NCI-H748 (cell line): ENCODE data around the gene AIF1.

Experiments used
- DNase-seq: peaks from one replicate; lab custom pipeline; 2025; ENCODE audit not compliant: unreplicated experiment; lab: John Stamatoyannopoulos, UW

AIF1 gene

DNA sequence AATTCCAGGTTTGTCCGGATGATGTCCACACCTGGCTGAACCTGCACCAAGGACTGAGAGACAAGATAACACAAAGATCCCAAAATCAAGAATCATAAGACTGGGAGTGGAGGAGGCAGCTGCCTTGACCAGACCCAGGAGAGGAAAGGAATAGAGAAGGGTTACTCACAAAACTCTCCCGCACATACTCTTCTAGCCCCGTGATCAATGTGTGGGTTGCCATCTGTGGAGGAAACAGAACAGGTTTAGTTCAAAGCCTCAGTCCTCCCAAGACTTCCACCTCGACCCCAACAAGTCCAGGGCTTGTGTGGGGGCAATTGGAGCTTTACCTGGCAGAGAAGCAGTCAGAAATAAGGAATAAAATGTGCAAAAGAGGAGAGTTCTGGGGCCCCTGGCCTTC, 26.3 kb downstream of the AIF1 start:
- DNase-seq = no peak

DNA sequence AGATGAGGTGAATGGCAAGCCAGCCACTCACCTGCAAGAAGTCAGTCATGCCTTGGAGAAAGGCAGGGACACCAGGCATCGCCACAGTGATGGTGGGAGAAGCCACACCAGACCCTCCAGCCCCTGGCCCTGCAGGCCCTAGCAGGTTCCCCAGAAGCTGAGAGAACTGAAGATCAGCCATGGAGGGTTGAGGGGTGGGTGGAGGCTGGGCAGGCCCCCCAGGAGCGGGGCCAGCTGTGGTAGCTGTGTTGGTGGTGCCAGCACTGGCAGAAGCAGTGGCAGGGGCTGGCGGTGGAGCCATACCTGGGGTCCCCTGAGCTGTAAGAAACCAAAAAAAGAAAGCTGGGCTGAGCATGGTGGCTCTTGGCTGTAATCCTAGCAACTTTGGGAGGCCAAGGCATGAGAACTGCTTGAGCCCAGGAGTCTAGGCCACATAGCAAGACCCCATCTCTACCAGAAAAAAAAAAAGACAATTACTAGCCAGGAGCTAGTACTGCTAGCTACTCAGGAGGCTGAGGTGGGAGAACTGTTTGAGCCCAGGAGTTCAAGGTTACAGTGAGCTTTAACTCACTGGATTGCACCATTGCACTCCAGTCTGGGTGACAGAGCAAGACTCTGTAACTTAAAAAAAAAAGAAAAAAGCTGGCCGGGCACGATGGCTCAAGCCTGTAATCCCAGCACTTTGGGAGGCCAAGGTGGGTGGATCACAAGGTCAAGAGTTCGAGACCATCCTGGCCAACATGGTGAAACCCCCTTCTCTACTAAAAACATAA, 27.9 kb downstream of the AIF1 start:
- no peak for DNase-seq

DNA sequence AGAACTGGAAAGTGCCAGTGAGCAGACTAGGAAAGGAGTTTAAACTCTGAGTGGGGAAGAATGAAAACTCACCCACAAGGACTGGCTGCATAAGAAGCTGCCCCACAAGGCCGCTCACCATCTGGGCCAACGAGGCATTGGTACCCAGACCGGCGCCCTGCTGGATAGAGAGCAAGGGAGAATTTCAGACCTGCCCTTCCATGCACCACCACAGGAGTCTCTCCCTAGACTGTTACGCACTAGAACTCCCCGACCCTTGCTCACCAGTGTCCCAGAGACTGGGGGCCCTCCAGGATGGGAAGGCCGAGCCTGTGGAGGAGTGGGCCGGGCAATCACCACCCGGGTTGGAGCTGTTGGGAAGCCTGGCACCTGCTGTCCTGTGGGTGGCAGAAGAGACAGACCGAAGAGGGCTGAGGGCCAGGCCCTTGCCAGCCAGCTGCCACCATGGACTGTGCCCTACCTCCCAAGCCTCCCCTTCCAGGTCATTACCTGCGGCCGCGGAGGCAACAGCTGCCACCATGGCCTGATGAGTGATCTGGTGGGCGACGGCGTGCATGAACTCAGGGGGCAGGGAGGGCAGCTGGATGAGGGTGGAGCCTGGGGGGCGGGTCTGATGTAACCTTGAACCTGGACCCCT, 28.9 kb downstream of the AIF1 start:
- no peak for DNase-seq

DNA sequence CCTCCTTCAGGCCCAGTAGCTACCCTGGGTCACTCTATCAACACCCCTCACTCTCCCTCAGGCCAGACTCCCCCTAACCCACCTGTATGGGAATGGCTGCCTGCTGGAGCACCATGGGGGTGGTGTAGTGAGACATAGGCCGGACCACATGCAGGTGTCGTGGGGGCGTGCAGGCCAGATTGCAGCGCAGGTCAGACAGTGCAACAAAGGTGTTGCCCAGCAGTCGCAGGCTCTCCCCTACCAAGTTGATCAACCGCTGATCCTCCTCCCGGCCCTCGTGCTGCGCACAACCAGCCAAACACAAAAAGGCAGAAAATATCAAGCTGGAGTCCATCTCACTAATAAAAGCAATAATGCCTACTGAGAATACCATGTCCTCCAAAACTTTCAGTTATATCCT, 30.3 kb downstream of the AIF1 start:
- no peak for DNase-seq

- DNase-seq = no peak
Measured at GRCh38 chr6:31651602-31652191, 36.7 kb downstream of the AIF1 start.

DNA sequence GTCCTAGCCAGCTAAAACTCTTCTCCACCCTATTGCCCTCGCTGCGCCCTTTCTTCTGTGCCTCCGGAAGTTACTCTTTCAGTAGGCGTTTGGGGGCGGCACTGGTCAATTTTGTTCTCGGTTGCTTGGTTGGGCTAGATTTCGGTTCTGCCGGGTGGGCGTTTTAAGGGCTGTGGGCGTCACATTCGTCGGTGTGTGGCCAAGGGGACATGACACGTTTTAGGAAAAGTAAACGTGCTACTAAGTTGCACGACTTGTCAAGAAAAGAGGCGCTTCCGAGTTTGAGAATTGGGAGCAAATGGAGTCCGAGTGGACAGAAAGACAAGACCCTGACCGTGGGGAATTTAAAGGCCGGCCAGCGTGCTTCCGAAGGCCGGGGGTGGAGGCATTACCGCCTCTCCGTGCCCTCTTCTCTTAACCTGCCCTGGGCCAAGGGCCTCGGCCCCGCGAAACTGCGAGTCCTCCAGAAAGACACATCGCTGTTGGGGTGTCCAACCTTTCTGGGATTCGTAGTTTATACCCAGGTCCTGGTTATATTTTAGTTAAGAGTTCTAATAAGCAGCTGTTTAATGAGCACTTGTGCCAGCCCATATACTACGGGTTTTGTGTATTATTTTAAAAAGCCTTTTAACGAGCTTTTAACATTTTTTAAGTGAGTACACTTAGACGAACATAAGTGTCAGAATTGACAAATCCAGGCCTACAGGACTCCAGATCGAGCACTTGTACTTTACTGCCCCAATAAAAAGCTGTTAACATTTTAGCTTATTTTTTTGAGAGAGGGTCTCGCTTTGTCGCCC, 38.1 kb downstream of the AIF1 start:
- DNase-seq = peak; percentile 99

- no peak for DNase-seq
Measured at GRCh38 chr6:31654574-31655348, 39.7 kb downstream of the AIF1 start.

GRCh38 chr6:31655349-31656237, 40.6 kb downstream of the AIF1 start, which contains the start of gene APOM:
Gene APOM, plus strand, starts transcription at chr6:31655894. Its CDS starts 73 bp downstream, at chr6:31655967.
- no peak for DNase-seq

DNA sequence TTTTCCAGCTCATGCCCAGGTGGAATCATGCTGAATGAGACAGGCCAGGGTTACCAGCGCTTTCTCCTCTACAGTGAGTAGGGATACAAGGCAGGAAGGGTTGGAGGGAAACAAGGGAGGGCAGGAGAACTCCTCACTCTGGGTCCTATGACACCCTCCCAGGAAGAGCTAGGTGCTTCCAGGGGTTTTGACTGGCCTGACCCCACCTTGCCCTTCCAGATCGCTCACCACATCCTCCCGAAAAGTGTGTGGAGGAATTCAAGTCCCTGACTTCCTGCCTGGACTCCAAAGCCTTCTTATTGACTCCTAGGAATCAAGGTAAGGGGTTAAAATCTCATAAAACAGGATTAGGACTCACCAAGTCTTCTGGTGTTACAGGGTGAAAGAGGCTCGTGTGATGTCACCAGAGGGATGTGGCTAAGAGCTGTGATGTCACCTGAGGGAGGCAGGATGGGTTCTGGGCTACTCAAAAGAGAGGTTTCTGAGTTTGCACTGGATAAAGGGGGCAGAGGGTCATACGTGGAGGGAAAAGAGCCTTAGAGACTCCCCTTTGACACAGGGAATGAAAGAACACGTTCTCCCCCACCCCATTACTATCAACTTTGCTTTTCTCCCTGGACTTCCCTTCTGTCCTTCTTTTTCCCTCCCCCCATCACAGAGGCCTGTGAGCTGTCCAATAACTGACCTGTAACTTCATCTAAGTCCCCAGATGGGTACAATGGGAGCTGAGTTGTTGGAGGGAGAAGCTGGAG, 42.5 kb downstream of the AIF1 start:
- DNase-seq = no peak

- no peak for DNase-seq
Measured at GRCh38 chr6:31658158-31658688, 43.2 kb downstream of the AIF1 start.

- no peak for DNase-seq
Measured at GRCh38 chr6:31658983-31659648, 44.1 kb downstream of the AIF1 start.

DNA sequence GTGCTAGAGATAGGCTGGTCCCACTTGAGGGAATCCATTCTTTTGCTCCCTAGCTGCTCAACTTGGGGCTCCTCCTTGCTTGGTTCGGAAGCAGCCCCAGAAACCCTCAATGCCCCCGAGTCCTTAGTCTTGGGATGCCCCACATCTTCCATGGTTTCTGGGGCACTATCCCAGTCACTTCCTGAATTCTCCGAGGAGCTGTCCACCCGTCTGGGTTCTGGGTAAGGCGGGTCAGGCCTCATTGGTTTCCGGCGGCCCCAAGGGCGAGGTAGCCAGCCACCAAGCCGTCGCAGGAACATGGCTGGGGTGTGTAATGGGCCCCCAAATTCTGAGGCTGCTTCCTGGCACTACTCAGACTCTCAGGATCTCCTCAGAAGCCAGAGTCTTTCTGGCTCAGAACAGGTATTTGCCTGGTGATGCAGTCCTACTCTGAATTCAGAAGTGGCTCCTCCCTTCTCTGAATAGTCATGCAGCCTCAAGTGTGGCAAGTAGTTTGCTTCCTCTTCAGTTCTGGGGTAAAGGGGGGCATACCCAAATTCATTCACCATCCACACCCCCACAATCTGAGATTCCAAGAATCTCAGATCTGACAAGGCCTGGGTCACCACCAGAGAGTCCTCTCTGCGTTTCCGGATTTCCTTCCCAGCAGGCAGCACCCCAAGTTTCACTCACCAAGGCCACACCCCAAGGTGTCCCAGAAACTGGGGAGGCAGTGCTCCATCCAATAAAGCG, 44.8 kb downstream of the AIF1 start:
- DNase-seq = peak; percentile 42

GRCh38 chr6:31660381-31661261, 45.6 kb downstream of the AIF1 start, which contains the start of gene C6orf47:
Gene C6orf47, minus strand, starts transcription at chr6:31660778. Its CDS starts 831 bp downstream, at chr6:31659947.
- DNase-seq = peak; percentile 93

DNA sequence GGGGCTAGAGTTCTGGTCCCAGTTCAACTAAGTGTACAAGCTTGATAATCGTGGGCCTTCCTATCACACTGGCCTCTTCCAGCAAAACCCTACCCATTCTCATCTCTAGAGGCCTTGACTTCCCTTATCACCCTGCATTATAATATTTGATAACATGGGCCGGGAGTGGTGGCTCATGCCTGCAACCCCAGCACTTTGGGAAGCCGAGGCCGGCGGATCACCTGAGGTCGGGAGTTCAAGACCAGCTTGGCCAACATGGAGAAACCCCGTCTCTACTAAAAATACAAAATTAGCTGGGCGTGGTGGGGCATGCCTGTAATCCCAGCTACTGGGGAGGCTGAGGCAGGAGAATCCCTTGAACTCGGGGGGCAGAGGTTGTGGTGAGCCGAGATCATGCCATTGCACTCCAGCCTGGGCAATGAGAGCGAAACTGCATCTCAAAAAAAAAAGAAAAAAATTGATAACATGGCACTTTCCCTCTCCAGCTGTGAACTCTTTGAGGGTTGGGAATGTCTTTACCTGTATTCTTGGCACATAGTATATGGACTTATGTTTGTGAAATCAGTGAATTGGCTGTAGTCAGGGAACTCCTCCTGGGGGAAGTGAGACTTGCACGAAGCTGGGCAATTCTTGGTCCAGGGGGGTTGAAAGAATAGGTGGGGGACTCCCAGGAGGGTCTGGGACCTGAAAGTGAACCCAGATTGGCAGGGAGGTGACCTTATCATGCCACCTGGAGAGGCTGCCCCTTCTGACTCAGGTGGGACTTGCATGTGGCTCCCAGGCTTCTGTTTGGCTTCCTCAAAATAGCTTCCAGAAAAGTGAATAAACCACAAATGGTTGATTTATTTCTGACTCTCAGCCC, 46.5 kb downstream of the AIF1 start:
- DNase-seq = no peak

DNA sequence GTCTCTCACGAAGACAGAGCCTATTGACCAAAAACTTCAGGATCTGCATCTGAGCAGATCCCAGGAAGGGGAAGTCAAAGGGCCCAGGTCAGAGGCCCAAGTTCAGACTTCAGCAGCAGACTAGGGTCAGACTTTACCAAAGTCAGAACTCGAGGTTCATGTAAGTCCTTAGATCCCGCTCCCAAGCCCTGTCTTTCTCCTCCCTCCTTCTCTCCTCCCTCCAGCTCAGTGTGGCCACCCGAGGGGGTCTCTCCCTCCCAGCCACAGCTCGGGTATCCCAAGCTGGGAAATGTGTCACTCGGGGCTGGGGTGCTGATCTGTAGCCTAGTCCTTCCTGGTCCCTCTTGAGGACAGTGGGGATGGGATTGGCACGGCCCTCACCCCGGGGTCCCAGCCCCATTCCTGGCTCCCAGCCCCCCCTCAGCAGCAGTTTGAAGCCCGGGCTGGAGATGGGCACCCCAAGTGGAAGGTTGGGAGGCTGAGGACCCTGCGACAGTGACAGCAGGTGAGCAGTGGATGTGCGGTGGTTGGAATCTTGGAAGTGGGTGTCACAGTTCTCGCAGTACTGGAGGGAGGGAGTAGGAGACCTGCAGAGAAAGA, 47.2 kb downstream of the AIF1 start:
- no peak for DNase-seq
